Iris pigment epithelial cell (primary cell): ENCODE results near the gene MOGAT3.
A peak's percentile ranks its signal among the peaks of the same experiment; 100 is the strongest.

Source experiments
- DNase-seq: peaks from one replicate; pipeline ENCODE4 v3.0.0-alpha.2; 2011; ENCODE audit warnings: low read depth

MOGAT3 gene, protein sequence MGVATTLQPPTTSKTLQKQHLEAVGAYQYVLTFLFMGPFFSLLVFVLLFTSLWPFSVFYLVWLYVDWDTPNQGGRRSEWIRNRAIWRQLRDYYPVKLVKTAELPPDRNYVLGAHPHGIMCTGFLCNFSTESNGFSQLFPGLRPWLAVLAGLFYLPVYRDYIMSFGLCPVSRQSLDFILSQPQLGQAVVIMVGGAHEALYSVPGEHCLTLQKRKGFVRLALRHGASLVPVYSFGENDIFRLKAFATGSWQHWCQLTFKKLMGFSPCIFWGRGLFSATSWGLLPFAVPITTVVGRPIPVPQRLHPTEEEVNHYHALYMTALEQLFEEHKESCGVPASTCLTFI

DNA sequence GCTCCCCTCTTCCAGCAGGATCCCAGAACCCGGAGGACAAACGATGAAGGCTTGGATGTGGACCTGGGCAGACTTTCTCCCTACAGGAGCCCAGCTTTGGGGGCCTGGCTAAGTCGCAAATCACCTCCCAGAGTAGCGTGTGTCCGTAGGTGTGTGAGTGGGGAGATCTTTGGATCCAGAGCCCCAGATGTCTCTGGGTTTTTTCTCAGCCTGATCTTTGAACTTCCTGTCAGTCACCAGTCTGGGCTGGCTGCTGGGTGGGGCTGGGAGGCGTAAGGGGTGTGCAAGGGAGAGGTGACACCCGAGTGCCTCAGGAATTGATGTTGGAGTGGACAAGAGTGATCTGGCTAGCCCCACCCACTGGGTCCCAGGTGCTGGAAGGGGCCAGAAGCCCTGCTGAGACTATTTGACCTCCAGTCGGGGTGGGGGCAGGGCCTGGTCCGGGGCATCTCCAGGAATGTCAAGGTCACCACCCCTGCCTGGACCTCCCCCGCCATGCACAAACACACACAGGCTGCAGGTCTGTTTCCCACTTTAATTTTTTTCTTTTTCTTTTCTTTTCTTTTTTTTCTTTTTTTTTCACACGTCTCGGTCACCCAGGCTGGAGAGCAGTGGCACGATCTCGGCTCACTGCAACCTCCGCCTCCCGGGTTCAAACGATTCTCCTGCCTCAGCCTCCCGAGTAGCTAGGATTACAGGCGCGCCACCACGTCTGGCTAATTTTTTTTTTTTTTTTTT lies at the start of gene MOGAT3:
Gene MOGAT3 (minus strand): TSS at position 175 of the 738 bp plus-strand sequence. CDS start 182 bp downstream, outside the sequence.
- DNase-seq, result no peak

DNA sequence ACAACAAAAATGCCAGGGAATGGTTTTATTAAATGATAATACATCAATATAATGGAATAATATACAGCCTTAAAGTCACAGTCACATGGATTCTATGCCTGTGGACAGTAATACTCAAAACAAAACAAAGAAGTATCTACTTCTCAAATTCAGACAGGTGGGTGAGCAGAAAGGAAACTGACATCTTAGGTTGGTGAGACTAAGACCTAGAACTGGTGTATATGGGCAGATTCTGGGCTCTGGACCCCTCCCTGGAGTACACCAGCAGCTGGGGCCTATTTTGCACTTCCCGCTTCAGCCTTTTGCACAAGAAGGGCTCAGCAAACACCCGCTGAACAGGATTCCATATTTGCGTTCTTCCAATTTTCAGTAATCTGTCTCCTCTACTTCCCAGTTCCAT lies 49.5 kb upstream of the MOGAT3 start:
- DNase-seq, result no peak

DNA sequence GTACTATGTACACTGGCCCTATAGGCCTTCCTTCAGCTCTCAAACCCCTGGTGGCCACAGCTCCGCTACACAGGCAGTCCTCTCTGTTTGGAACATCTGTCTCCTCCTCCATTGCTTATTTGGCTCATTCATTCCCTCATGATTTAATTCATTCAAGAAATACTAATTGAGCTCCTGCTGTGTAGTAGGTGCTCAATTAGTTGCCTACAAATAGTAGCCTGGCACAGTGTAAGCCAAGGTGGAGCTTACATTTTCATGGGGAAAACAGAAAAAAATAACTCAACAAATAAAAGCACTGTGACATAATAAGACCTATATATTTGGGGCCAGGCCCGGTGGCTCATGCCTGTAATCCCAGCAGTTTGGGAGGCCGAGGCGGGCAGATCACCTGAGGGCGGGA lies 47.4 kb upstream of the MOGAT3 start:
- DNase-seq, result no peak

DNA sequence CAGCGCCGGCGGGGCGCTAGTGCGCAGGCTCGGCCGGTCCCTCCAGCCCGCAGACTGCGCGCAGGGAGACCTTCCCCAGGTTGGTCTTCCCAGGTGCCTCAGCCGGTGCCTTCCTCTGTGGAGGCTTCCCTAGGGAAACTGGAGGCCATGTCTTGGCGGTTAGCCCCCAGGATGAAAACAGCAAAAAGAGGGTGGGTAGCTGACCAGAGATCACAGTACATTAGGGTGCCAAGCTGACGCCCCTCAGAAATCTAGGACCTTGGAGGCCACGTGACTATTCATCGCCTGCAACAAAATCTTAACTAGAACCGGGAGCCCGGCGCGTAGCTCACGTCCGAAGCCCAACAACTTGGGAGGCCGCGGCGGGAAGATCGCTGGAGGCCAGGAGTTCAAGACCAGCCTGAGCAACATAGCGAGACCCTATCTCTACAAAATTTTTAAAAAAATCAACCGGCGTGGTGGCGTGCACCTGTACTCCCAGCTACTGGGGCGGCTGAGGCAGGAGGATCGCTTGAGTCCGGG lies 44.4 kb upstream of the MOGAT3 start:
- DNase-seq, result no peak

DNA sequence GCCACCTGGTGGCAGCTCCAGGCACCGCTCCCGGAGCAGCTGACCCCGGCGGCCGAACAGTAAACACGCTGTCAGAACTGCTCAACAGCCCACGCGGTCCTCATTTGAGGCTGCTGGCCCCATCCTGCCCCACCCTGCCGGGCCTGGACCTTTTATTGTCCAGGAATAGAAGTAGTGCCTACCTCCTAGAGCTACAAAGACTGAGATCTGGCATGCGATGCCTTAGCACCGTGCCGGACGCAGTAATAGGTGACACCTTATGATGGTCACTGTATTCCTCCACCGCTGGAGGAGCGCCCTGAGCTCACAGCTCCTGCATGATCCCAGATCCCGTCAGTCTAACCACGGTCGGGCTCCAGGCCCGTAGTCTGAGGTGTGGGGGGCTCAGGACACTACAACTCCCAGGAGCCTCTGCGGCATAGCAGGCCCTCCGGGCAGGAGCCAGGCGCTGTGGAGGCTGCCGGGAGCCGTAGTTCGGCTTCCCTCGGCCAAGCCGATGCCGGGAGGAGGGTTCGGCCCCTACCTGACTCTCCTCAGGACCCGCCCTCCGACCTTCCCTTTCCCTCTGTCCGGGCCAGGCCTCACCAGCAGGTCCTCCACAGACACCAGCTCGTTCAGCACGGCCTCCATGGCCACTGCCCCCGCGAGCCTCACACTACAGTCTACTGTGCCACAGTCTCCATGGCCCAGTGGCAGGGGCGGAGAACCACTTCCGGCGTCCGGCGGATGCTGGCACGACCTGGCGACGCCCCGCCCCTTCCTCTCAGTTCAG lies 43.7 kb upstream of the MOGAT3 start, which contains the start of gene FIS1:
Gene FIS1 (minus strand): TSS at position 707 of the 772 bp plus-strand sequence. CDS start 77 bp downstream, at position 630.
- peak; percentile 90 for DNase-seq

DNA sequence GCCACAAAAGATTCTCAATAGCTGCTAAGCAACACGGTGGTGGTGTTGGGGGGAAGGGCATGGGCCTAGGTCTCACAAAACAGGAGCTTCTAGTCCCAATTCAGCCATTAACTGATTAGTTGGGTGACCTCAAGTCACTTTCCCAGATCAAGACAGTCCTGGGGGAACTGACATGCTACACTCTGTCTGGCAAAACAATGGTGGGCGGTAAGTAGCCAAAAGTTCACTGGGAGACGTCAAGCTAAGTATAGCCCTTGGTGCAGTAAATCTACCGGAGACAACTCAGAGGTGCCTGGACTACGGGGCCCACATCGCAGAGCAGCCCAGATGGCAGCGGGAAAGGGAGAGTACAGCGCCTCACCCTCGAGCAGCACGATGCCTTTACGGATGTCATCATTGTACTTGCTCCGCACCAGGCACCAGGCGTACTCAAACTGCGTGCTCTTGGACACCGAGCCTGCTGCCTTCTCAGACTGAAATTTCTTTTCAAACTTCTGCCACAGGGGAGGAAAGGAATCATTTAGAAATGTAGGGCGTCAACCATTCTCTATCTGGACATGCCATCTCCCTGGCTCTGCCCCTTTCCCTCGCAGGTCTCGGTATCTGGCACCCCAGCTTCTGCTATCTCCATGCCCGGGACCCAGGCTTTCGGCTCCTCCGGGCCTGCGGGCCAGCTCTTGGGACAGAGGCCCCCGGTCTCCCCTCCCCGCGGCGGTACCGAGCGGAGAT lies 43.0 kb upstream of the MOGAT3 start:
- peak; percentile 36 for DNase-seq

DNA sequence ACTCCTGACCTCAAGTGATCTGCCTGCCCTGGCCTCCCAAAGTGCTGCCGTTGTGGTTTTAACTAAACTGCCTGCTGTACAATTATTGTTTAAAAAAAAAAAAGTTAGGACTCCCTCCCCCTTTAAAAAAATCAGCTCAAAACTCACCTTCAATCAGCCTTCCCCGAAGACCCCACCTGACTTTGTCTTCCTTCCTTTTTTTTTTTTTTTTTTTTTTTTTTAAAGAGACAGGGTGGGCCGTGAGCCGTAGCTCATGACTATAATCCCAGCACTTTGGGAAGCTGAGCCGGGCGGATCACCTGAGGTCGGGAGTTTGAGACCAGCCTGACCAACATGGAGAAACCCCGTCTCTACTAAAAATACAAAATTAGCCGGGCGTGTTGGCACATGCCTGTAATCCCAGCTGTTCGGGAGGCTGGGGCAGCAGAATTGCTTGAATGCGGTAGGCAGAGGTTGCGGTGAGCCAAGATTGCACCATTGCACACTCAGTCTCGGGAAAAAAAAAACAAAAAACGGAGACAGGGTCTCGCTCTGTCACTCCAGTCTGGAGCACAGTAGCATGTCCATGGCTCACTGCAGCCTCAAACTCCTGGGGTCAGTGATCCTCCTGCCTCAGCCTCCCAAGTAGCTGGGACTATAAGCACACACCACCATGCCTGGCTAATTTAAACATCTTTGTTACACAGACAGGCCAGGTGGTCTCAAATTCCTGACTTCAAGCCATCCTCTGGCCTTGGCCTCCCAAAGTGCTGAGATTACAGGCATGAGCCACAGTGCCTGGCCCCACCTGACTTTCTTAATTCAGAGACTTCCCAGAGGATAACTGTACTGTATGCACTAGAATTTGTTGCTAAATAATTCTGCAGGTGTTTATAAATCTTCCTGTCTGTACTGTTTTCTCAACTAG lies 40.9 kb upstream of the MOGAT3 start:
- no peak for DNase-seq

DNA sequence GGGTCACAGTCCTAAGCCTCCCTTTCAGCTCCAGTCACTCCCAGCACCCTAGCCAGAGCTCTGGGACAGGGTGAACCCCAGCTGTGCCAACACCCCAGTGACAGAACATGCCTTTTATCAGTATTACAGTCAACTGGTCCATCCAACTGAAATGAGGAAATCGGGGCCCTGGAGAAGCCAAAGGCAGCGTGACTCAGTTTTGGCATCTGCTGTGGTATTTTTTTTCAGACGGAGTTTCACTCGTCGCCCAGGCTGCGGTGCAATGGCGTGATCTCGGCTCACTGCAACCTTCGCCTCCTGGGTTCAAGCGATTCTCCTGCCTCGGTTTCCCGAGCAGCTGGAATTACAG lies 40.2 kb upstream of the MOGAT3 start:
- DNase-seq, result no peak

DNA sequence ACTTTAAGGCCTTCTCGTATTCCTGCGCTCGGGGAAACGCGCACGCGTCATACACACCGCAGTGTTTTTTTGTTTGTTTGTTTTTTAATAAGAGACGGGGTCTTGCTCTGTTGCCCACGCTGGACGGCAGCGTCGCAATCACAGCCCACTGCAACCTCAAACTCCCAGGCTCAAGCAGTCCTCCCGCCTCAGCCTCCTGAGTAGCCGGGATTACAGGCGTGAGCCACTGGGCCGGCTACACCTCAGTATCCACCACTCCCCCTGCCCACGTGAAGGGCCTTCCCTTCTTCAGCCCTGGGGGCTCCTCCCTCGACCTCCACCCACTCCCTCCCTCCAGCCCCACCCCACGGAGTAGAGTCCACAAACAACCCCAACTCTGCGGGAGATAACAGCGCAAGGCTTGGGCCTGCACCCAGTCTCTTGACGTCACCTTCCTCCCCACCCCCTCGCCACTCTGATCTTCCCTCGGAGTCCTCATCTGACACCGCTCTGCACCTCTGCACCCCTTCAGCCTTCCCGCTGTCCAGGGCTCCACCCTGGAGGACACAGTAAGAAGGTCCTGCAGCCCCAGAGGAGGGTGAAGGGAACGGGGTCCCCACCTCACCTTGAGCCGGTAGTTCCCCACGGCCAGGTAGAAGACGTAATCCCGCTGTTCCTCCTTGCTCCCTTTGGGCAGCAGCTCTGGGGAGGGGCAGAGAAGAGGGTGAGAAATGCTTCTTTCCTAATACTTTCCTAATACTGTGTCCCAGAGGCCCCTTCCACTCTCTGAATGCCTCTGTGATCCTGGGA lies 39.6 kb upstream of the MOGAT3 start:
- DNase-seq, result no peak

DNA sequence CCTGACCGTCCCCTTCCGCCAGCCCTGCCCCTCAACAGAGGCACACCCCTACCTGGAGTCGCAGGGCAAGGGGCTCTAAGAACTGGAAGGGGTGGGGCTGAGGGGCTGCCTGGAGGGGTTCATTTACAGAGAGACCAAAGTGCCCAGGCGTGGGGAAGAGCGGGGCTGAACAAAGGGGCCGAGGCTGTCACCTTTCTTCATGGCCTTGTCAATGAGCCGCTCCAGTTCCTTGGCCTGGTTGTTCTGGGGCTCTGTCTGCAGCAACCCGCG lies 39.0 kb upstream of the MOGAT3 start:
- DNase-seq, result no peak

DNA sequence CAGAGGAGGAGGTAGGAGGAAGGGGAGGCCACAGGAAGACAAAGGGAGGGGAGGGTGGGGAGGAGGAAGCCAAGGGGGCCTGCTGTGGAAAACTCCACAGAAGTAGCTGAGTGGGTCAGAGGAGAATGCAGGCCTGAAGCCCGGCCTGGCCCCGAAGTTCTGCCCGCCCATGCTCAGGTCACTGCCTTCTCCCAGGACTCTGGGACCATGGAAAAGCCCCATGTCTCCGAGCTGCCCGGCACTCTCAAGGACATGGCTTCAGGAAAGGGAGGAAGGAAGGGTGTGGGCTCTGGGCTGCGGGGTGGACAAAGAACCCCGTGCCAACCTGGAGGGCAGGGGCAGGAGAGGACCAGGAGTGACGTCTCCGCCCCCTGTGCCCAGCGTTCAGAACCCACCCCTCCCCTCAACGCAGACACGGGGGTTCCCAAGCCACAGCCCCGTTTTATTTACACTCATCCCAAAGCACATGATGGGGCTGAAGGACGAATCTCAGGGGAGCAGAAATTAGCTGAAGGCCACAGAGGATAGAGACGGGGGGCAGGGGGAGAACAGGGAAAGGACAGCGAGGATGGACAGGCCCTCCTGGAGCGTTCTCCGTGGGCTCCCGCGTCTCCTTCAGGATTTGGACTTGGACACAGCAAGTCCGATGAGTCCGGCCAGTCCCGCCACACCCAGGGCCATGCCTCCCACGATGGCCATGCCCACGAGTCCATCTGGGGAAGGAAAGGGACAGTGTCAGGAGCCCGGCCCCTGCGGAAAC lies 38.5 kb upstream of the MOGAT3 start:
- DNase-seq, result no peak

DNA sequence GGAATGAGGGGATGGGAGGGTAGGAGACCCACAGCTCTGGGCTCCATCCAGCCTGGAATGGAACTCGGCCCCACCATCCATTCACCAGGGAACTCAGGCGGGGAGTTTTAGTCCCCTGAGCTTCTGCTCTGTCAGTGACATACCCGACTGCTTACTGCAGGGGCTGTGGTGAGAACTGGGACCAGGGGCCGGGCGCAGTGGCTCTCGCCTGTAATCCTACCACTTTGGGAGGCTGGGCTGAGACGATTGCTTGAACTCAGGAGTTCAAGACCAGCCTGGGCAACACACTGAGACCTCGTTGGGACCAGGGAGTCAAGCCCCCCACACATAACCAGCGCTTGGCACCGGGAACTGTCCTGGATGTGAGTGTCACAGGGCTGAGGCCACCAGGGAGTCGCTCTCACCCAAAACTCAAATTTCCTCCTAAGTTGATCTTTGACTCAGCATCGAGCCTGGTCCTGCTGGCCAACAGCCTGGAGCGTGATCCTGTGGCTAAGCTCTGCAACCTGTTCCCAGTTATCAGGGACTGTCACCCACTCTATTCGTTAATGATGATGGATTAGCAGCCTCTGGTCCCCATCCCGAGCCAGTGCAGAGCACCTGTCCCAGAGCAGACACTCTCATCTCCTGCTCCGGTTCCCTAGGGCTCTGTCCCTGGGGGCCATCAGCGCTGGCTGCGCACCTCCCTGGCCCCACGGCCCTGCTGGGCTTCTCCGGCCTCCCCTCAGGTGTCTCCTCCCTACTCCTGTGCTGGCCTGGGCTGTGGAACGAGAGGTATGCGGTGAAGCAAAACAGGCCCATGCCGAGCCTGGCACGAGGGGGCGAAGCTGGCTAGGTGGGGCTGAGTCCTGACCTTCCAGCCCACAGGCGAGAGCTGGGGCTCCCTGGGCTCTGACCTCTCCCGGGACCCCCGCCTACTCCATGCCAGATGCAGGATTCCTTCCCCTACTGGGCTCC lies 37.7 kb upstream of the MOGAT3 start:
- DNase-seq, result no peak

DNA sequence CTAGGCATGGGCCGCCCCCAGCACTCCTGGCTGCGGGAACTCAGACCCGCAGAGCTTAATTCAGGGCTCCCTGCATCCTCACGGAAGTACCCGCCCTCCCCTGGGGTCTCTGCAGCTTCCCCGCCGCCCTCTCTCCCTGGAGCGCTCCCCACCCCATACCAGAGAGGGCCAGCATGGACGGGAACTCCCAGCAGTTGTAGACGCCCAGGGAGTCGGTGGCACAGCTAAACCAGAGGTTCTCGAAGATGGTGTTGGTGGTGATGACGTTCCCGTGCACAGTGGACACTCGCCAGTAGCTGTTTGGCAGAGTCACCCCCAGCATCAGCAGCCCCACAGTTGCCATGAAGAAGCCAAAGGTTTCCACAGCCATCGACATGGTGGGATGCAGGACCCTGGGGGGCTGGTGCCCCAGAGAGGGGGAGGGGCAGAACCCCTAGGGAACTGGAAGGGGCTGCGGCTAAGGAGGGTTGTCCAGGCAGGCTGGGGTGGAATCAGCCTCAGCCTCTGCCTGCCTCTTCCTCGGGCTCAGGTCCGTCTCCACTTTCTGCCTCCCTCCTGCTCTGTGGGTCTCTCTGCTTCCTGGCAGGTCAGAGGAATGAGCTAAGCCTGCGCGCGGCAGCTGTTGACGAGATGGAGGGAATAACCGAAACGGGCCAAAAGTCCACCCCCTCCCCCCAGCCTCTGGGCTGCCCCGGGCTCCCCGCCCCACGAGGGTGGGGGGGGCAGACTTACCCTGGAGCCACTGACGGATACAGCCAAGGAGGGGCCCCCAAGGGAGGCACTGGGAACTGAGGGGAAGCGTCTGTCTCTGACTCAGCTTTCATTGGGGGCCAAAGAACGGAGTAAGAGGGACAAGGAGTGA lies 36.6 kb upstream of the MOGAT3 start, which contains the start of gene CLDN15:
Gene CLDN15 (minus strand): TSS at position 597 of the 862 bp plus-strand sequence. CDS start 221 bp downstream, at position 376.
- peak; percentile 40 for DNase-seq

DNA sequence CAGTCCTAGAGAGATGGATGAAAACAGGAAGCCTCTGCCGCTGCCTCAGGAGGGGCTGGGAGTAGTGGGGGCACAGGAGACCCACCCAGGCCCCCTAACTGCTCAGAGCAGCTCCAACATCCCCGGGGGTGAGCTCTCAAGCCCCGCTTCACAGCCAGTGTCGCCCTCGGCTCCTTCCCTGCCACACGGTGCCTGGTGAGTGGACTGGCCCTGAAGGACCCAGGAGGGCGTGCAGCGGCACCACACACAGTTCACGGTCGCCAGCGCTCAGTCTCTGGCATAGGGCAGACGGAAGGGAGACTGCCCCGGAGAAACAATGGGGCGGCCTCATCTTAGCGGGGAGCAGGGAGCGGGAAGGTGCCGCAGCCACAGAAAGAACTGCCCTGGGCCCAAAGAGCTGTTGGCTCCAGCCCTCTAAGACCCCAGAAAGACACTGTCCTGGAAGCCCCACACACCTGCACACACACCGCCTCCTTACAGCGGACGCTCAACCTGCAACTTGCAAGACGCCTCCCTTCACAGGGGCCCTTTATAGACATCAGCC lies 35.5 kb upstream of the MOGAT3 start:
- no peak for DNase-seq

DNA sequence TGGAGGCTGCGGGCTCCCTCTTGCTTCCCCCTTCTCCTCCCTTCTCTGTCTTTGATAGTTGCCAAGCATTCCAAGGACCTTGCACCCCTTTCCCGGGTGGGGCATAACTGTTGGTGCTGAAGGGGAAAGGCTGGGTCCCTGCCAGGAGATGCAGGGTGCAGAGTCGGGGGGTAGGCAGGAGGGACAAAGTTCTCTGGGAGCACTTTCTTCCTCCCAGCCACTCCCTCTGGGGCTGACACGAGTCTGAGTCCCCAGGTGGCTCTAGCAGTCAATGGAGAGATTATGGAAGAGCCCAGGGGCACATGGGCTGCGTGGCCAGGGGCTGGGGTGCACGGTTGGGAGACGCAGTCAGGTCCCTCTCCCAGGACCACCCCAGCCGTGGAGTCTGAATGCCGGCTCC lies 34.7 kb upstream of the MOGAT3 start:
- no peak for DNase-seq

DNA sequence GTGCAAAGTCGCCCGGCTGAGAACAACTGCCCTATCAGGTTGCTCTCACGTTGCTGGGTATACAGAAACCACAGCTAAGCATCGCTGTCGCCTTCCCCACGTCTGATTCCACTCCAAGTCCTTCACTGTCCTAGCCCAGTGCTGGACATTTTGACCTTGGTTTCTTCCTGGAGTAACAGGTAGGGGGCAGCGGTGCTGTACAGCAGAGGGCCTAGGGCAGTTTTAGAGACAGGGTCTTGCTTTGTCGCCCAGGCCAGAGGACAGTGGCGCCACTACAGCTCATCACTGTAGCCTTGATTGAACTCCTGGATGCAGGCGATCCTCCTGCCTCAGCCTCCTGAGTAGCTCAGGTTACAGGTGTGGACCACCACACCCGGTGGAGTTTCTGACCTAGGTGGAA lies 34.2 kb upstream of the MOGAT3 start:
- DNase-seq, result no peak

DNA sequence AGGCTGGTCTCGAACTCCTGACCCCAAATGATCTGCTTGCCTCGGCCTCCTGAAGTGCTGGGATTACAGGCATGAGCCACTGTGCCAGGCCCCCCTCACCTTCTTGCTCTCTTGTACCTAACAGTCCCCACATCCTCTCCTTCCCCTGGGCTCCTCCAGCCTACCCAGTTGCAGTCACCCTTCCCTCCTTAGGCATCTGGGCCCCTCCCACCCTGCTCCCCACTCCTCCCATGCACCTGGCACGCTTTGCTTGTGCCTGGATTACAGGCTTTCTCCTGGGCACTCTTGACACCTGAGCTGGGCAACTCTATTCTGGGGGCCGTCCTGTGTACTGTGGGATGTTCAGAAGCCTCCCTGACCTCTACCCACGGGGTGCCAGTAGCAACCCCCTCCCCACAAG lies 33.8 kb upstream of the MOGAT3 start:
- no peak for DNase-seq
